ENCODE data around the gene MEG3.
"Not testable (repeated sequence)": the region's sequence is repeated elsewhere in the genome, so short reads cannot be mapped to it uniquely, and the experiment has no call there.

The MEG3 gene

DNA sequence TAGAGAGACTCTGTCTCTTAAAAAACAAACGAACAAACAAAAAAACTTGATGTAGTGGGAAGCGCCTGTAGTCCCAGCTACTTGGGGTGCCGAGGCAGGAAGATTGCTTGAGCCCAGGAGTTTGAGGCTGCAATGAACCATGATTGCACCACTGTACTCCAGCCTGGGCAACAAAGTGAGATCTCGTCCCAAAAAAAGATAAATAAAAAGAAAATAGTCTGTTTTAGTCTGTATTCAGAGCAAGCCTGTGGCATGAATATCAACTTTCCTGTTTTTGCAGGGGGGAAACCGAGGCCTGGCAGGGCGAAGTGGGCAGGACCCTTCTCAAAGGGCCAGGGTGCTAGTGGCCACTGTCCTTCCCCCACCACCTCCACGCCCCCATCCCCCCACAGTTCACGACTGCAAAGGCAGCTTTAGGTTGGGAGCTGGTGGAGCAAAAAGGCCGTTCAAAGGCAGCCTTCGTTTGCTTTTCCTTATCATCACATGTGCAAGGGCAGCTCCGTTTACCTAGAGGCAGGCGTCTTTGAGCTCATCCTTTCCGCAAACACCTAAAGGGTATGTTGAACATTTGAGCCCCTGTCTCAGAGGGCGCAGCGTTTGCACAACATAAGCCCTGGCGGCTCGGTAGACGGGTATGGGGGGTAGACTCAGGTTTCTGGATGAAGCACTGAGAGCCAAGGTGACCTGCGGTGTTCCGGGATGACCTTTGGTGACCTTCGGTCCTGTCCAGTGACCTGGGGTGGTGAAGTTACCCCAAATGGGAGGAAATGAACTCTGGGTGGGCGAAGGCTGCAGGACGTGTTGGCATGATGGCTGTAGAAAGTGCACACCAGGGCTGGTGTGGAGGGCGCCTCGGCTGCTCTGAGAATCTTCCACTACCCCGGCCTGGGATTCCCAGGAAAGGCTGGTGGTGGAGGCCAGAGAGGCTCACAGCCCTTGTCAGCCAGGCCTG, 8.7 kb upstream of the MEG3 start:
- no peak for DNase-seq

DNA sequence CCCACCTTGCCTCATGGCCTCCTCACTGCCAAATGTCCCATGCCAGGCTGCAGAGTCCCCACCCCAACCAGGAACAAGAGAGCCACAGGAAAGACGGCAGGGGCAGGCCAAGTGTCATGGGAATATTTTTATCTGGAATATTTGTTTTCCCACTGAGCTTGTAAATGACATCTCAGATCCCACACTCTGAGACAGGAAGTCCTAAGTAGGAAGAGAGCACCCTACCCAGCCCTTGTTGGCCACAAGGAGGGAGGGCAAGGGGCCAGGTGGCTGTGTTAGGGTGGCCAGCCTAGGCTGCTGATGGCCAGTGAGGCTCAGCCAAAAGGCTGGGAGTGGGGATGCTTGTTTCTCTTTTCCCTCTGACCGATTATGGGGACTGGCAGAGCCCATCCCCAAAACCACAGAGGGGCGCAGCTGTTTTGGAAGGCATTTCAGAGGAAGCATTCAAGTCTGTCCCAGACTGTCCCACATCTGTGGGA, 7.7 kb upstream of the MEG3 start:
- DNase-seq = no peak

DNA sequence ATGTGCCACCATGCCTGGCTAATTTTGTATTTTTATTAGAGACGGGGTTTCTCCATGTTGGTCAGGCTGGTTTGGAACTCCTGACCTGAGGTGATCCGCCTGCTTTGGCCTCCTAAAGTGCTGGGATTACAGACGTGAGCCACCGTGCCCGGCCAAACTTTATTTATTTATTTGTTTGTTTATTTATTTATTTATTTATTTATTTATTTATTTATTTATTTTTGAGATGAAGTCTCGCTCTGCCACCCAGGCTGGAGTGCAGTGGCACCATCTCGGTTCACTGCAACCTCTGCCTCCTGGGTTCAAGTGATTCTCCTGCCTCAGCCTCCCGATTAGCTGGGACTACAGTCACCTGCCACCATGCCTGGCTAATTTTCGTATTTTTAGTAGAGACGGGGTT, 7.0 kb upstream of the MEG3 start:
- not testable (repeated sequence) for DNase-seq

DNA sequence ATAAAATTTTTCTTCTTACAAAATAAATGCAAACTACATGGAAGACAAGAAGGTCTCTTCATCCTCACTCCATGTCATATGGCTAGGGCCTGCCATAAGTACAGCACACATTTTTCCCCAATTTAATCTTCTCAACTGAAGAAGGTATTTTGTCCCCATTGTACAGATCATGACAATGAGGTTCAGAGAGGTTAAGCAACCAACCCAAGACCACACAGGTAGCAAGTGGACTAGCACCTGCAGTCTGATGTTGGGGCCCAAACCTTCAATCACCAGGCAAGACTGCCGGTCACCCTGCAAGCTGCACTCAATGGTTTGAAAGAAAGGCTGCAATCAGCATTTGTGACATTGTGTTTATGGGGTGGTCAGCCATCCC, 6.5 kb upstream of the MEG3 start:
- no peak for DNase-seq

DNA sequence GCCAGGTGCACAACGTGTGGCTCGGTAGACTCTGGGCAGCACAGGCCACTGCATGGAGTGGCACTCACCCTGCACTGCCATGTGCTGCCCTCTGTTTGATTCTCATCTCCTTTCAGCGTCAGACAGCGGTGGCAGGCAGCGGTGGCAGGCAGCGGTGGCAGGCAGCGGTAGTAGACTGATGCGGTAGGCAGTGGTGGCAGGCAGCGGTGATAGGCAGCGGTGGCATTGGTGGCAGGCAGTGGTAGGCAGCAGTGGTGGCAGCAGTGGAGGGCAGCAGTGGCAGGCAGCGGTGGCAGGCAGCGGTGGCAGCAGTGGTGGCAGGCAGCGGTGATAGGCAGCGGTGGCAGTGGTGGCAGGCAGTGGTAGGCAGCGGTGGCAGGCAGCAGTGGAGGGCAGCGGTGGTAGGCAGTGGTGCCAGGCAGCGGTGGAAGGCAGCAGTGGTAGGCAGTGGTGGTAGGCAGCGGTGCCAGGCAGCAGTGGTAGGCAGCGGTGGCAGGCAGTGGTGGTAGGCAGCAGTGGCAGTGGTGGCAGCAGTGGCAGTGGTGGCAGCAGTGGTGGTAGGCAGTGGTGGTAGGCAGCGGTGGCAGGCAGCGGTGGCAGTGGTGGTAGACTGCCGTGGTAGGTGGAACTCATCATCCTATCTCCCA, 6.0 kb upstream of the MEG3 start:
- no peak for DNase-seq

DNA sequence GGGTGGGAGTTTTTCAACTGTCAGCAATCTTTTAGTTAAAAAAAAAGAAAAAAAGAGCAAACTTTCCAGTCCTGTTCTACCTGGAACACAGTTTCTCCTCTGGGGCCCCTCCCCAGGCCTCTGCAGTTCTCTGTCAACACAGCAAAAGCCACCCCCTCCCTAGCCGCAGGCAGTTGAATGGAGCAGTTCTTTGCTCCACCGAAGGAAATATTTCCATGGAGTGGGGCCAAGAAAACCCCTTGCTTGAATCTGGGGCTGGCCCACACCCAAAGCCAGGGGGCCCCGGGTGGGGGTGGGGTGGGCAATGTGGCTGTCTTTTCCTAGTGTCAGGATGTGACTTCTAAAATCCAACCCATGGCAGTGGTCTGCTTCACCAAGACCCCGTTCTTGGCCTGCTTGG, 5.0 kb upstream of the MEG3 start:
- DNase-seq = no peak

DNA sequence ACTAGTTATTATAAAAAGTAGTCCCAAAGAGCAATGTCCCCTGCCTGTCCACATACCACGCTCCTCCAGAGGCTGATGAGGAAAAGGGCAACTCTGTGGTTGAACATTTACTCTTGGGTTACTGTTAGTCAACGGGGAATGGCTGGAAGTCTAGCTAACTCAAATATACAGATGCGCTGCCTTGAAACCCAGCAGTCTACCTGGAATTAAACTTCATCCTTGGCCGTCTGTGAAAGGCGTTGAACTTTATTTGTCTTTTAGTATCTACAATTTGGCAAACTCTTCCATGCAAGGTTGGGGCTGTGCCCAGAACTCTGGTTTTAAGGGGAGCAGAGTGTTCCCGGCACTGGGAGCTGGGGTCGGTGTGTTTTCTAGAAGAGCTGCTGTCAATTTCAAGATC, 3.9 kb upstream of the MEG3 start:
- DNase-seq = no peak

DNA sequence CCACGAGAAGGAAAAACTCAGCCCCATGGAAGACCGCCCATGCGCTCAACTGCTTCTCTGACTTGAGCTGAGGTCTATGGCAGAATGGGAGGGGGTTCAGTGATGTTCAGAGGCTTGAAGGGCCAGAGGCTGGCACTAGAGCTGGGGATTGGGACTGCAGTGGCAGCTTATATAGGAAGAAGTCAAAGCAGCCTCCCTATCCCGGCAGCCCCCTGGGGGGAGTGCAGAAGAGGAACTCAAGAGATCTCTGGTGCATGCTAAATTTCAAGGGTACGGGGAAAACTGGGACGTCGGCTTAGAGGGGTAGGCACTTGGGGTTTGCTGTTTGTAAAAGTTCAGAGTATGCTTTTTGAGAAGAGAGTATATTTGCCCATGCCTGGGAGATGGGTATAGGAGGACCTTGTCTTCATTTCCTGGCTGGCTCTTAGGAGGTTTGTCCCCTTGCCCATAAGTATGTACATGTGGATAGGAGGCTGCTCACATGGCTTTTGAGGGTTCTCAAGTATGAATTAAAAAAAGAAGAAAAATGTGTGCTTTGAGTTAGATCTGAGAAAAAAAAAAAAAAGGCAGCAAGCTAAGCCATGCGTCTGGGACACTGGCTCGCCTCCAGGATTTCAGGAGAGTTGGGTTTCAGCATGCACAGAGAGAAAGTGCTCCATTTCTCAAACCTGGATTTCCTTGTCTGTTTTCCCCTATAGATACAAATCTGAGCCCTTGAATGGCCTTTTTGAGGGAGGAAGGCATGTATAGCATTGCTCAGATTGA, 3.2 kb upstream of the MEG3 start:
- no peak for DNase-seq

DNA sequence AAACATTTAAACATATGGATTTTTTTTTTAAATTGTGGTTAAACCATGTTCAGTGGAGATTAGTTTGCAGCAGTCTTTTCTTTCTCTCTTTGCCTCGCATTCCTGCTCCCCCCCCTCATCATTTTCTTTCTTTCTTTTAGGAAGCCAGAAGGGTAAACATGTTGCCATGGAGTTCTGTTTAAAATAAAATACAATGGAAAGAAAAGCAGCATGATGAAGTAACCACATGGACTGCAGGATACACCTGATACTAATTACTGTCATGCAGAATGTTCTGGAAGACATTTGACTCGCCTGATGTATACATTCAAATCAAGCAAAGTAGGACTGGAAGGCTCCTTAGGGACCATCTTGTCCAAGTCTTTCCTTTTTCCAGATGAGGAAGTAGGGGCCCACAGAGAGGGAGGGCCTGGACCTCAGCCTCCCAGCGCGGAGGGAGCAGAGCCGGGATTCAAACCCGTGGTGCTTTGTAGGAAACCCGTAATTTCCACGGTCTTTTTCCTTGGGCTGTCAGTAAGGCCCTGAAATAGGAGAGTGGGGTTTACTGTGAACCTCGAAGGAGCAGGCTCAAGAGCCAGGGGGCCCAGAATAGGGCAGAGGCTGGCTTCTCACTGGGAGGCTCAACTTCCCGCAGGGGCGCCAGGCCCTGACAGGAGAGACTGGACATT, 2.4 kb upstream of the MEG3 start:
- no peak for DNase-seq

DNA sequence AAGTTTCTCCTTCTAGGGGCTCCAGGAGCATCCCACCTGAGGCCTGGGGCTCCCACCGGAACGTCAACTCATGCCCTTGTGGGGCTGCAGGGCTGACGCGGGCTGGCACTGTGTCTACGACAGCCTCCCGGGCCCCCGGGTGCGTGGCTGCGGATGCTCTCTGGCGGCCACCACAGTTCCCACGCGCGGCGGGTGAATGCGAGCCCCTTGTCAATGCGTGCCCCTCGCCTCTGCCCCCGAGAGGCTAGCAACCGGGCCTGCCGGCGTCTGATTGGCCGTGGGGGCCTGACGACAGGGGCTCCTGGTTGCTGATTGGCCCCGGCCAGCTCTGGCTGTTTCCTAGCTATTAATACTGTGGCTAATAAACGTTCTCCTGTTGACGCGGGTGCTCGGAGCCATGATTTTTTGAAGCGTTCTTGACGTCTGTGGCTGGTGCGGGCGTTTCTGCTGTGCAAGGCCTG, 1.8 kb upstream of the MEG3 start:
- DNase-seq = no peak

DNA sequence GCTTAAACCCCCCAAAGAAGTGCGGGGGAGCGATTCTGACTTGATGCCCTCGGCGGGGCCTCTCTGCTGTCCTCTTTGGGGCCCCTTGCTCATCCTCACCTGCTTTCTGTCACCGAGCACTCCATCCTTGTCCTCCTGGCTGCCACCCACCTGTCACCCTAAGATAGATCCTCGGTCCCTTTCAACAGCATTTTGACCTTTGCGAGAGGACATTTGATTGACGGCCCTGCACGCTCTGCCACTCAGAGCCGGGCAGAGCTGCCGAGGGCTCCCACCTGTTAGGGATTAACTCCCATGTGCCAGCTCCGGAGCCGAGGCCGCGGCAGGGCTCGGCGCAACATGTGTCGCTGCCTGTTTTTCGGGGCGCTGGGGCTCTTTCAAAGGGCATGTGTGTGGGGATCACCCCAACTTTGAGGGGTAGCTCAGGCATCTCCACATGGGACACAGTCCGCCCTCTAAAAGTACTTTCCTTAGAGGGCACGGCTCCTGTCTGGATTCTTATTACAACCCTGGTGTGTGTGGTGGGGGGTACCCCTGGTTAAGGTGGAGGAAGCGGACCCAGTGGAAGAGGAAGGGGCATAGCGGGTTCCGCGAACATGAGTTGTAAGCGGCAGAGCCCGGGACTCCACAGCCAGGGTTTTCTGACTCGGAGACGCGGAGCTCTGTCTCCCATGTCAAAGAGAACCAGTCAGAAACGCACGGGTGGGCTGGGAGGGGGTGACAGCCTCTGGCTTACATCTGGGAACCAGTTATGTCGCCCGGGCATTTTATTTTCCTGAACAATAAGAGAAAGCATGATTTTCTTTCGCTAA, 811 bp upstream of the MEG3 start:
- no peak for DNase-seq

DNA sequence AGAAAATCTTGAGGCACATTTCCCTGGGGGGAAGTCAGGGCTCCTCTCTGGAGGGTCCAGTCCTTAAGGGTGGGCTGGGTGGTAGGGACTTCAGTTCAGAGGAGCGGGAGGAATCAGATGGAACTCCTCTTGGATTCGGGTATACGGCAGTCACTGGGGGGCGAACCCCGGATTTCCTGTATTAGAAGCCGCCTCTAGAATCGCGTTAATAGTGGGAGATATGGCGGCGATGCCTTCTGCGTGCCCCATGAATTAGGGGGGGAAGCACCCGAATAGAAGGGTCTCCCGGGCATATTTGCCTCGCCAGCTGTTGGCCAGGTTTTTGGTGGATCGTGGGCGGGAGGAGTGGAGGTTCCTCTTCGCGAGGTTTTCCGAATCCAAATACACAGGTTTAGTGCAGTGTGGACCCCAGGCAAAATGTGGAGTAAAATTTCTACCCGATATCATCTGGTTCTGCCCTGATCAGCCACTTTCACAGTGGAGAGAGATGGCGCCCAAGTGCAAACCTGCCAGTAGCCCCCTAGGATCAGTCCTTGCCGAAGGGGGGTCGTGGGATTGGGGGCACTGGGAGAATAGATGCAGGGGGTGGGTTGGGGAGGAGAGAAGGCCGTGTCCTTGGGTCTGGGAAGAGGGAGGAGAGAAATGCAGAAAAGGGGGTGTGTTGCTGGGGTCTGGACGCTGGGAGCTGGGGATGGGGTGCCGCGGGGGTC, 628 bp downstream of the MEG3 start:
- DNase-seq = no peak

DNA sequence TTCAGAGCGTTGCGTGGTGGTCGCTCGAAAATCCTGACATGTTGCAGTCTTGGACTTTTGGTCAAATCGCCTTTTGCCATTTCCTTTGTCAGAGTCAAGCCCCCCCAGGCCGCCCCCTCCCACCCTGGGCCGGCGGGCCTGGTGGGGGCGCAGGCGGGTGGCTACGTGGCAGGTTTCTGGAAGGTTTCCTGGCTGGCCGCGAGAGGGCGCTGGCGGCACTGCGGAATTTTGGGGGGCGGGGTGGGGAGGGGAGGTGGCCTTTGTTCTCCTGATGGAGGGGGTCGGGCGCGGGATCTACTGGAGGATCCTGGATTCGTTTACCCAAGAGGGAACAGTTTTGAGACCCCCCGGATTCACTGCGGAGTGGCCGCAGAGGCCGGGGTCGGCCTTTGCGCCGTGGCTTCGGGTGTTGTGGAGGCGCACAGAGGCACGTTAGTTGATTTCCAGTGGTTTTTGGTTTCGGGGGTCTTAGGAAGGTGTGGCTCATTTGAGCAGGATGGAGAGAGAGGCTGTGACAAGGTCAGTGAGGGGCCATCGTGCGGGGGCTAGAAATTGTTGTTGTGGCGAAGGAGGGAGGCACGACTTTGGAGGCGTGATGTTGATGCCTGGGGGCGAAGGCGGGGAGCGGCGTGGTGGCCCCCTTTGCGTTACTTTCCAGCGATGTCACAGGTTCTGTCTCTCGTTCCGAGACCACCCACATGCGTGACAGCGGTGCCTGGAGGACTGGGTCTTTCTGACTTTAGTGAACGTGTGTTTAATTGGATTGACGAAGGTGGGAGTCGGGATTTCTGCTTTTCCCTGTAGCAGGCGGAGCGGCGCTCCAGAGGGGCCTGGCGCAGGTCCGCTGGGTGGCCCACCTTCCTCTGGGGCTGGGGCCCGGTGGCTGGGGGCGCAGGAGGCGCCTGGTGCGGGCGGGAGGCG, 1.4 kb downstream of the MEG3 start:
- DNase-seq = no peak

DNA sequence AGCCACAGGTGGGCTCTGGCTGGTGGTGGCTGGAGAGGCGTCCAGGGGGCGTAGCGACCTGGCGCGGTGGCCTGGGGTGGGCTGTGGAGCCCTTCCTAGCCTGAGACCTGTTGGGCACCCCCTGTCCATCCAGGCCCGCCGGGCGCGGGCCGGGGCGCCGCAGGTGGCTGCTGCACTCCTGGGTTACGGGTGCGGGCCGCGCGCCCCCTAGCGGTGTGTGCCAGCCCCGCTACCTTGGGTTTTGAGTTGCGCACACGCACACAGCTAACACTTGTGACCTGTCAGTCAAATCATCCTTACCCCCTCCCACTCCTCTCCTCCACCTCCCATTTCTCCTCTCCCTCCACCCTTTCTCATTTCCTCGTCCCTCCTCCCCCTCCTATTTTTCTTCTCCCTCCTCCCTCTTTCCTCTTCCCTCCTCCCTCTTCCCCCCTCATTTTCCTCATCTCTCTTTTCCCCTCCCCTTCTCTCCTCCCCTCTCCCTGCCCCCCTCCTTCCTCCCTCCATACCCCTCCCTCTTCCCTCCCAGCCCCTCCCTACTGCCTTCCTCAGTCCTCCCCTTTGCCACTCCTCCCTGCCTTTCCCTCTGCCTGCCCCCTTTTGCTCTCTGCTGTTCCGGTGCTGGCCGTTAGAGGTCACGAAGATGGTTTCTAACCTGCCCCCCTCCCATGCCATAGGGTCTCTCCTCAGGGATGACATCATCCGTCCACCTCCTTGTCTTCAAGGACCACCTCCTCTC, 2.3 kb downstream of the MEG3 start:
- no peak for DNase-seq

DNA sequence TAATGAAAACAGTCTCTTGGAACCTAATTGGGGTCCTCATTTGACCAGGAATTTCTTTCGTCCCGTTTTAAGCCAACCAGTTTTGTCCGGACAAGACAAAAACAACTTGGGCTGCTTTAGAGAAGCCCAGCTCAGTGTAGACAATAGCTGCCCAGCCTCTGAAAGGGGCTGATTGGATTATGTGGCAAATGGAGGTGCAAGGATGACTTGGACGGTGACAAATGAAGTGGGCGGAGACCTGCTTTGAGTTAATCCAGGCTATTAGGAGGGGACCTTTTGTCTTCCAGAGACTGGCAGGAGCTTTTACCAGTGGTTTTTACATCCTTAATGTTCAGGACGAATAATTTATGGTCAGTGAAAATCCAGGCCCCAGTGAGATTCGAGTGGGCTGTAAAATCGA, 4.8 kb downstream of the MEG3 start:
- no peak for DNase-seq

DNA sequence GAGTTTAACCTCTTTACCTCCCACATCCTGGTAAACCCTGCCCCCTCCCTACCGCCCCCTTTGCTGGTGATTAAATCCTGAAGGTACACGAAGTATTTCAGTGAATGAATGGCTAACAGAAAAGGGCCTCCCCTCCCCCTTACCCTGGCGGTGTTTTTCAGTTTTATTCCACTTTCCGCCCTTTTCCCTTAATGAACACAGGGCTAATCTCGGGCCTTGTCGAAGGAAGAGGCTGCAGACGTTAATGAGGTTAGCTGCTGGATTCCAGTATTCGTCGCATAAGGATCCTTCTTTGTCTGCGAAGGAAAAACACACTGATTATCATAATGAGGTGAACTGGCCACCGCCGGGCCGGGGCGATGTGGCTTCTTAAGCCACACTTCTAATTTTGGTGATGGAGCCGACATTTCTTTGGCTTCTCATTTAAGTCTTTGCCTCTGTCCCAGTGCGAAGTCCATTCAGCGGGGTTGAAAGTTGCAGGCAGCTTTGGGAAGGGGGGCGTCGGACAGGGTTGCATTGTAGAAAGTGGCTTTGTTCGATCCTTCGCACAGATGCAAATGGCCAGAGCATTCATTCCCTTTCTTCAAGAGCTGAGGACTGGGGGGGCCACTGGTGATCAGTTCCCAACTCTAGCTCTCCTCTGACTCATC, 6.5 kb downstream of the MEG3 start:
- no peak for DNase-seq

DNA sequence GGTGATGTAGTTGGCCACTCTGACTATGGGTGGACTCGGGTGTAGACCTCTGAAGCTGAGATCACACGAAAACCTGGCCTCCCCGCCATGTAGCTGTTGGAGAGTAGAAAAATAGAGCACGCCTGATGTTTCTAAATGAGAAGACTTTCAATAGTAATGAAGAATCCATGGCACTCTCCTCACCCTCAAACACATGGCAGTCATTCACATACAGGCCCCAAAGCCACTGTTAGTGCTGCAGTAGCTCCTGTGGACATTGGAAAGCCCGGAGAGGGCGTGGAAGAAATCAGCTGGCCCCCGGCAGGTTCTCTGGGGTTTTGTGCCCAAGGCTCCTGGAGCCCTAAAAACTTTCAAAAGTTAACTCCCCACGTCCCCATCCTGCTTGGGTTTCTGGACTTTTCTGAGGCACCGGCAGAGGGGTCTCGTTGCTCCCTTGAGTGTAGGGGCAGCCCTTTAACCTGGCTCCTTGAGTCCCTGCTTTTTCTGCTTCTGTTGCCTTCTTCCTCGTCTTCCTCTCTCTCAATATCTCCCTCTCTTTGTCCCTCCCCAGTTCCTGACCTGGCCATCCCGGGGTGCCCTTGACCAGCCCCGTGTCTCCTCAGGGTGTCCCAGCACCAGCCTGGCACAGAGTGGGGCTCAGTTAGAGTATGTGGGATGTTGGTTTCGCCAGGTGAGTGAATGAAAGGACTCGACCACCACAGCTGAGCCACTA, 8.3 kb downstream of the MEG3 start:
- DNase-seq = no peak

Measured in CD4-positive, alpha-beta T cell treated with Interferon alpha-2 for 1 hour (primary cell).